GM21528 (cell line): Measurements from ENCODE around the gene ZYG11B.
"Not testable (repeated sequence)": the region's sequence is repeated elsewhere in the genome, so short reads cannot be mapped to it uniquely, and the experiment has no call there.

Experiments used
- ATAC-seq: cut with Tn5 transposase; IDR thresholded peaks from one replicate; pipeline ENCODE4 v1.9.1; 2021; ENCODE audit warnings: mild to moderate bottlenecking, moderate library complexity; ENCODE audit not compliant: unreplicated experiment, low FRiP score

ZYG11B gene

GRCh38 chr1:52839175-52839574 is 112.9 kb downstream of the ZYG11B start:
- not testable (repeated sequence) for ATAC-seq

GRCh38 chr1:52842643-52843310 is 116.5 kb downstream of the ZYG11B start, which contains the start of gene ZYG11A:
TSS of gene ZYG11A (plus strand) at chr1:52842760. CDS start at chr1:52842884, 124 bp downstream.
- ATAC-seq = peak; percentile 90

GRCh38 chr1:52845119-52845518 is 118.9 kb downstream of the ZYG11B start:
- not testable (repeated sequence) for ATAC-seq

DNA sequence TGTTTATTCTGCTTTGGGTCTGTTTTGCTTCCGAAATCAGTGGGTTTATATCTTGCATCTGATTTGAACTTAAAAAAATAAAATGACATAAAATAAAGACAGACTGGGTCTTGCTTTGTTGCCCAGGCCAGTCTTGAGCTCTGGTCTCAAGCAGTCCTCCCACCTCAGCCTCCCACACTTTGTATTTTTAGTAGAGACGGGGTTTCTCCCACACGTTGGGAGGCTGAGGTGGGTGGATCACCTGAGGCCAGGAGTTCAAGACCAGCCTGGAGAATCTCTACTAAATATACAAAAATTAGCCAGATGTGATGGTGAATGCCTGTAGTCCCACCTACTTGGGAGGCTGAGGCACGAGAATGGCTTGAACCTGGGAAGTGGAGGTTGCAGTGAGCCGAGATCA is 122.2 kb downstream of the ZYG11B start:
- no peak for ATAC-seq

GRCh38 chr1:52850951-52851350 is 124.7 kb downstream of the ZYG11B start:
- ATAC-seq = no peak

DNA sequence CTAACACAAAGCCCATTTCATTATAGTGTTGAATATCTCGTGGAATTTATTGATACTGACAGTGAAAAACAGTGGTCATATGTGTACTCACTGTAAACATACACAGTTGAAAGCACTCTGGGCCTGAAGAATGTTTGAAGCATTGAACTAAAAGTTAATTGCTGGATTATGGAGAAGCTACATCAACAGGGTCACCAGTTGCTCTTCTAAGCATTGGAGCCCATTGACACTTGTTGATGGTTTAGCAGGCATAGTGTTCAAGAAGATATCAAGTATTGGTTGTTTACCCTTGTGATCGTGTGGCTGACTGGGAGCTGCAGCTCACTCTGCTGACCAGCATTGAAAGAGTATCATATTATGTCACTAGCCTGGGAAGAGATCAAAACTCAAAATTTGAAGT is 126.6 kb downstream of the ZYG11B start:
- ATAC-seq = no peak

- ATAC-seq = no peak
Measured at GRCh38 chr1:52855584-52855983, 129.3 kb downstream of the ZYG11B start.

- ATAC-seq = no peak
Measured at GRCh38 chr1:52856026-52856425, 129.8 kb downstream of the ZYG11B start.

DNA sequence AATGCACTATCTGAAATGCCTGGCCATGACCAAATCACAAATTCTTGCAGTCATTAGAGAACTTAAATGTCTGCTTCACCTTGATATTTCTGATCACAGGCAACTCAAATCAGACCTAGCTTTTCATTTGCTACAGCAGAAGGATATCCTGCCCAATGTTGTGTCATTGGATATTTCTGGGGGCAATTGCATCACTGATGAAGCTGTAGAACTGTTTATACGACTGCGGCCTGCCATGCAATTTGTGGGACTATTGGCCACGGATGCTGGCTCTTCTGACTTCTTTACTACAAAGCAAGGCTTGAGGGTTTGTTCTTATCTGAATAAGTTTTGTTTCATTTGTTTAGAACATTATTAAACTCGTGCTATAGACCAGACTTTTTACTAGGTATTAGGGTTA is 131.2 kb downstream of the ZYG11B start:
- no peak for ATAC-seq

DNA sequence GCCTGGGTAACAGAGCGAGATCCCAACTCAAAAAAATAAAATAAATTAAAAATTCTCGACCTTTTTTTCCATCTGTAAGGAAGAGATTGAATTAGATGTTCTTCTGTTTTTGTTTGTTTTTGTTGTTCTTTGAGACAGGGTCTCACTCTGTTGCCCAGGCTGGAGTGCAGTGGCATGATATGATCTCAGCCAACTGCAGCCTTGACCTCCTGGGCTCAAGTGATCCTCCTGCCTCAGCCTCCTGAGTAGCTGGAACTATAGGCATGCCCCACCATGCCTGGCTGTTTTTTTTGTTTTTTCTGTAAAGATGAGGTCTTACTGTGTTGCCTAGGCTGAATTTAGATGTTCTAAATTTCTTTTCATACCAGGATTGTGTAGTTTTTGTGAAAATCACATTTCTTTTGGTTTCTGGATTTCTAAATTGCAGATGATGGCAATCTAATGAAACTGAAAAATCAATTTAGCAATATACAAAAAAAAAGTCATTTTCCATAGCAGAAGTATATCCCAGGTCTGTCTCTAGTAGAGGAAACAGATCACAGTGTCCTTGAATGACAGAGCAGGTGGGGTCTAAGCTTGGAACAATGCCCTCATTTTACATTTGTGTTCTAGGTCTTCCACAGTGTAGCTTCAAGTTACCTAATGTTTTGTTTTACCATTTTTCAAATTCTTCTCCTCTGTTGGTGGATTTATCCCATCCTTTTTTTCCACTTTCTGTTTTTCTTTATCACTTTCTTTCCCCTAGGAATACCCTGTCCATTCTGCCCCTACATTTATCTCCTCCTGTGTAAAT is 136.6 kb downstream of the ZYG11B start:
- no peak for ATAC-seq

- peak; percentile 80 for ATAC-seq
Measured at GRCh38 chr1:52867087-52867863, 141.0 kb downstream of the ZYG11B start.

DNA sequence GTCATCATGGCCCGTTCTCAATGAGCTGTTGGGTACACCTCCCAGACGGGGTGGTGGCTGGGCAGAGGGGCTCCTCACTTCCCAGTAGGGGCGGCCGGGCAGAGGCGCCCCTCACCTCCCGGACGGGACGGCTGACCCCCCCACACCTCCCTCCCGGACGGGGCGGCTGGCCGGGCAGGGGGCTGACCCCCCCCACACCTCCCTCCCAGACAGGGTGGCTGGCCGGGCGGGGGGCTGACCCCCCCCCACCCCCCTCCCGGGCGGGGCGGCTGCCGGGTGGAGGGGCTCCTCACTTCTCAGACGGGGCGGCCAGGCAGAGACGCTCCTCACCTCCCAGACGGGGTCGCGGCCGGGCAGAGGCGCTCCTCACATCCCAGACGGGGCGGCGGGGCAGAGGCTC is 143.5 kb downstream of the ZYG11B start:
- ATAC-seq = not testable (repeated sequence)

DNA sequence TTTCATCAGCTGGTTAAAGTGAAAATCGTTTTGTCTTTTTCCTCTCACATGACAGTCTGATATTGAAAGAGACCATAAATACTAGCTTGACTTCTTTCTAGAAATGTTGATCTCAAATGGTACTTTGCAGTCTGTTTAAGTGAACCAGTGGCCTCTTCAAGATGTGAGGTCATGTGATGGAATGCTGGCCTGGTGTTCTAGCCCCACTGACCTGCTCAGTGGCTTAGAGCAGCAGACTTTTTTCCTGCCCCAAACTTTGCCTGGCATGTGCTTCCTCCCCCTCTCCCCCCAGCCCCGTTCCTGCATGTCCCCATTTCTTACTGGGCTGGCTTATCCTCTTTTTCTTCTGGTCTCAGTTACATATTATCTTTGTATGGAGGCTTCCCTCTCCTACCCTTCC is 150.6 kb downstream of the ZYG11B start:
- ATAC-seq = no peak
